Testis (tissue), 3 donors: ENCODE measurements around the gene TCEAL9. TPM values are rescaled to one million over a fixed set of nuclear protein-coding genes. Genes with fewer than 3 reads are reported as not detected.
"Not testable (repeated sequence)": the region's sequence is repeated elsewhere in the genome, so short reads cannot be mapped to it uniquely, and the experiment has no call there.

Experiments
- DNase-seq: peaks from one replicate; pipeline ENCODE4 v3.0.0-alpha.2; 2019
- H3K27ac ChIP-seq, 2 donors: fragments of 200-600 bp; sonication (generic); one replicate each; pipeline ENCODE4 v1.5.1; 2019
- H3K27me3 ChIP-seq: fragments of 200-600 bp; sonication (generic); one replicate; pipeline ENCODE4 v1.5.1; 2019
- H3K36me3 ChIP-seq: fragments of 200-600 bp; sonication (generic); one replicate; pipeline ENCODE4 v1.5.1; 2017; ENCODE audit warnings: low read depth; ENCODE audit errors: missing control alignments
- H3K4me1 ChIP-seq: fragments of 200-600 bp; sonication (generic); one replicate; pipeline ENCODE4 v1.5.1; 2019
- H3K4me3 ChIP-seq, 2 donors: fragments of 200-600 bp; sonication (generic); one replicate each; pipeline ENCODE4 v1.5.1; 2017 to 2019
- H3K9me3 ChIP-seq: fragments of 200-600 bp; sonication (generic); one replicate; pipeline ENCODE4 v1.5.1; 2017
- CTCF ChIP-seq, 3 experiments: fragments of 450-650 bp in 2 of 3; fragments of 200-600 bp in 1 of 3; sonication (generic) in 1 of 3; IDR thresholded peaks; one replicate each; pipeline ENCODE4 v1.5.1; 2016 to 2019; ENCODE audit warnings: antibody characterized with exemption in 3 of 3, mild to moderate bottlenecking in 2 of 3, moderate library complexity in 1 of 3
- POLR2A ChIP-seq: fragments of 450-650 bp; IDR thresholded peaks from one replicate; pipeline ENCODE4 v1.6.1; 2017; ENCODE audit warnings: antibody characterized with exemption, mild to moderate bottlenecking, moderate library complexity
- WGBS, 2 donors: methylation state at CpG; one replicate each; pipeline ENCODE4 v1.1.5; 2018; 5-methylcytosine and 5-hydroxymethylcytosine counted together
- intact Hi-C: fragments of 100-400 bp; cut with DNase I; formaldehyde crosslinking; loops from one replicate; pipeline ENCODE4 v1.15.1; 2023; ENCODE audit warnings: low total_unique reads
- polyA plus RNA-seq: library from polyadenylated mRNA; stranded (reverse); fragments of 350-450 nt; fragmentation: Illumina TruSeq; extraction: RNeasy Lipid Tissue Mini Kit (QIAGEN cat#74804); gene quantifications from one replicate; pipeline ENCODE4 v1.2.3, GENCODE V29; 2014; ENCODE audit warnings: low read depth, low replicate concordance; ENCODE audit not compliant: insufficient read depth
- total RNA-seq, 2 donors: library from RNA; depleted of rRNA; stranded (reverse); fragments of >200 nt; gene quantifications; one replicate each; pipeline ENCODE4 v1.2.3, GENCODE V29; 2016

Gene TCEAL9
- total and polyA plus RNA-seq, 3 donors from 2014 or later: 74.9 to 99.7 (median 99.4) TPM

GRCh38 chrX:103378990-103379389, 22.7 kb downstream of the TCEAL9 start:
- Histone ChIP-seq H3K4me3 (no peak overlapping the region), H3K27me3 (no peaks in the 10 kb centered on the region), H3K27ac (peak overlapping the region; percentile 44 to 96), H3K36me3 (no peaks in the 10 kb centered on the region), H3K9me3 (no peaks in the 10 kb centered on the region), H3K4me1 (no peaks in the 10 kb centered on the region)
- WGBS, 2 donors: 42 to 53% methylated on average over 2 of the region's 2 CpGs
- TF ChIP-seq POLR2A (no peak), CTCF (IDR thresholded peaks at IDR 0.05) (no peak)
- intact Hi-C loops: no loop called here
- DNase-seq: no peak

GRCh38 chrX:103382877-103383276, 26.6 kb downstream of the TCEAL9 start:
- 88 to 100% methylated on average over 1 of the region's 1 CpG for WGBS, 2 donors
- TF ChIP-seq CTCF (IDR thresholded peaks at IDR 0.05) (no peak), POLR2A (no peak)
- H3K27ac ChIP-seq: no peak overlapping the region

GRCh38 chrX:103384672-103385071, 28.4 kb downstream of the TCEAL9 start:
- Histone ChIP-seq H3K4me3 (no peak overlapping the region), H3K9me3 (no peaks in the 10 kb centered on the region), H3K36me3 (no peaks in the 10 kb centered on the region), H3K27ac (peak overlapping the region; percentile 72 to 82), H3K27me3 (no peaks in the 10 kb centered on the region), H3K4me1 (no peaks in the 10 kb centered on the region)
- WGBS, 2 donors: 78 to 86% methylated on average over 2 of the region's 2 CpGs
- intact Hi-C loops: no loop called here
- no peak for DNase-seq
- no peak for TF ChIP-seq POLR2A
- no peak for TF ChIP-seq CTCF (IDR thresholded peaks at IDR 0.05)

More at GRCh38 chrX:103382877-103383276, 26.6 kb downstream of the TCEAL9 start:
- DNase-seq: no peak
- no peaks in the 10 kb centered on the region for H3K4me1 ChIP-seq
- H3K9me3 ChIP-seq: no peaks in the 10 kb centered on the region
- intact Hi-C loops: no loop called here
- H3K27me3 ChIP-seq: no peaks in the 10 kb centered on the region
- no peak overlapping the region for H3K4me3 ChIP-seq
- H3K36me3 ChIP-seq: no peaks in the 10 kb centered on the region

GRCh38 chrX:103385283-103385830, 29.1 kb downstream of the TCEAL9 start:
- H3K4me3 ChIP-seq, DNase-seq, H3K4me1 ChIP-seq, H3K9me3 ChIP-seq, intact Hi-C loops, H3K36me3 ChIP-seq, H3K27me3 ChIP-seq: not testable (repeated sequence)
- WGBS, 2 donors: 33 to 36% methylated on average over 5 of the region's 5 CpGs
- H3K27ac ChIP-seq: peak overlapping the region; percentile 72 to 82

GRCh38 chrX:103386332-103386731, 30.0 kb downstream of the TCEAL9 start:
- WGBS, 2 donors: 68 to 76% methylated on average over 2 of the region's 2 CpGs
- no peak overlapping the region for H3K4me3 ChIP-seq
- H3K27me3 ChIP-seq: no peaks in the 10 kb centered on the region
- no peak for TF ChIP-seq CTCF (IDR thresholded peaks at IDR 0.05)
- no peak for TF ChIP-seq POLR2A
- H3K9me3 ChIP-seq: no peaks in the 10 kb centered on the region
- no peaks in the 10 kb centered on the region for H3K36me3 ChIP-seq
- no peaks in the 10 kb centered on the region for H3K4me1 ChIP-seq
- DNase-seq: no peak
- intact Hi-C loops: no loop called here
- peak overlapping the region; percentile 62 to 82 for H3K27ac ChIP-seq
